Muscle of arm (tissue), 14 donors: ENCODE measurements around the gene MAGI1. TPM values are rescaled to one million over a fixed set of nuclear protein-coding genes. Genes with fewer than 3 reads are reported as not detected.
"Not testable (repeated sequence)": the region's sequence is repeated elsewhere in the genome, so short reads cannot be mapped to it uniquely, and the experiment has no call there.

Source experiments
- DNase-seq: peaks from one replicate; pipeline ENCODE4 v3.0.0-alpha.2; 2013
- long read RNA-seq, 11 donors: transcript quantifications; one replicate each; lab custom pipeline, GENCODE V29; 2026
- polyA plus RNA-seq, 12 donors: library from polyadenylated mRNA; unstranded; fragments of 120-200 nt; gene quantifications; one replicate each; pipeline ENCODE4 v1.2.1, GENCODE V29; 2013; ENCODE audit not compliant: insufficient read length in 12 of 12

The MAGI1 gene
- 10 to 100 TPM in 11 of 12 donors, not detected in 1; 10.7 to 34.9 (median 14.0) TPM for polyA plus RNA-seq
- long read RNA-seq, donor 1, partial matches to known transcripts: 0 of 1 reads
- long read RNA-seq, donor 1, other reads (novel, unspliced or antisense): 0 of 1 reads
- long read RNA-seq, donor 2: 0 reads
- long read RNA-seq, donor 3: 0 reads
- long read RNA-seq, donor 4: 0 reads
- long read RNA-seq, donor 5: 0 reads
- long read RNA-seq, donor 6: 0 reads
- long read RNA-seq, donor 7: 0 reads
- long read RNA-seq, donor 8: 0 reads
- long read RNA-seq, donor 9: 0 reads
- long read RNA-seq, donor 10: 0 reads
- long read RNA-seq, donor 11, partial matches to known transcripts: 0 of 1 reads
- long read RNA-seq, donor 11, other reads (novel, unspliced or antisense): 0 of 1 reads

DNA sequence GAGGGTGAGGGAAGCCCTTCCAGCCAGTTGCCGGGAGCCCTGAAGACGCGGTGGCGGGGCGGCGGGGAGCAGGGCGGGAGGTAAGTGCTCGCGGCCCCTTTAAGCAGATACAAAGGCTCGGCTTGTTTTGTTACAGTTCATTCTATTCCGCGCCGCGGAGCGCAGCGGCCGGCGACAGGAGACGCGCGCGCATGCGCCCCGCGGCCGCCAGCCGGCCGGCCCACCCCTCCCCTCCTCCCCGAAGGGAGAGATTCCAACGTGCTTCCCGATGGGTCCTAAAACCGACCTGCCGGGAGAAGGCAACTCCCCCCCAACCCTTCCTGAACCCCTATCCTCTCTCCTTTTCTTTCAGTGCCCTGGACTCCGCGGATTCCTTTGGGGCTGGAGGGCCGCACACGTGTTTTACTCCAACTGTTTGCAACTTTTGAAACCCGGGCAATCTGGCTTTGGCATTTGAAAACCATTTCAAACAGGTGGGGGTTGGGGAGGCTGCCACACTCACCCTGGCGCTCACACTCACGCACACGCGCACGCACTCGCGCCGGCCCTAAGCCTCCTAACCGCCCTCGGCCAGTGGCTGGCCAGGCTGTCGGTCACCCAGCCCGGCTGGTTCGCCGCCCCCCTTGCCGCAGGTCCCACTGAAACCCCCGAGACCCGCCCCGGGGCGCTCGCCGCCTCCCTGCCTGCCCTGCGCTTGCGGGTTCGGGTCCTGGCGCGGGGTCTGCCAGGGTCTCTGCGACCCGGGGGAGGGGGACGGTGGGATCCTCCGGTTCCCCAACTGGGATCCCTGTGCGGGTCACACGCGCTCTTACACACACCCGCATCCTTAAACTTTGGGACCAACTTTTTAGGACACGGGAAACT is at the start of gene MAGI1:
Gene MAGI1 (minus strand): TSS at position 193 of the 864 bp plus-strand sequence. CDS start 610 bp downstream, outside the sequence.
- peak; percentile 94 for DNase-seq

DNA sequence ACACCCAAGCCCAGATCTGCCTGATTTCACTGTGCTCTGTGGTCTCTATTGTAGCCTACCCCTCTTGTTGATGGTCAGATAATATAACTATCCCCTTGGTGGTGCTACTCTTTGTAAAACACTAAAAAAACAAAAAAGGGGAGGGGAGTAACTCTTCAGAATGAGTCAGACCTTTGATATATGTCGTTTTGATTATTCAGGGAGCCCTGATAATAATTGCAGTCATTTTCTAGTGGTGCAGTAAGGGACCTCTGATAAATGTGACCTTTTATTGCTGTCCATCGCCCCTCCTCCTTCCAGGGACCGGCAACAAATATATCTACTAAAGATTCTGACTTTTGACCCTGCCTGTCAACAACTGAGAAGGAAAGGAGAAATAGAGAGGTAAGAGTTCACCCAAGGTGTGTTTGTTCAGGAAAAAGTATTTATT is 45.1 kb upstream of the MAGI1 start:
- no peak for DNase-seq

GRCh38 chr3:66083096-66083678 is 44.5 kb upstream of the MAGI1 start:
- DNase-seq: no peak

GRCh38 chr3:66082679-66083078 is 44.0 kb upstream of the MAGI1 start:
- DNase-seq: no peak

DNA sequence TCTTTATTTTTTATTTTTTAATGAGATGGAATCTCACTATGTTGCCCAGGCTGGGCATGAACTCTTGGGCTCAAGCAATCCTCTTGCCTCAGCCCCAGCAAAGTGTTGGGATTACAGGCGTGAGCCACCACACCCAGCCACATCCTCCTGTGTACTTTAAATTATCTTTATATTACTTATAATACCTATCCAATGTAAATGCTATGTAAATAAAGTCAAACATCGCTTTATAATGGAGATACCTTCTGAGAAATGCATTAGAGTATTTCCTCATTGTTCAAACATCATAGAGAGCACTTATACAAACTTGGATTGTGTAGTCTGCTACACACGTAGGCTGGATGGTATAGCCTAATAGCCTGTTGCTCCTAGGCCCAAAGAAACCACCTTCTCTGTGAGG is 41.4 kb upstream of the MAGI1 start:
- DNase-seq: no peak

DNA sequence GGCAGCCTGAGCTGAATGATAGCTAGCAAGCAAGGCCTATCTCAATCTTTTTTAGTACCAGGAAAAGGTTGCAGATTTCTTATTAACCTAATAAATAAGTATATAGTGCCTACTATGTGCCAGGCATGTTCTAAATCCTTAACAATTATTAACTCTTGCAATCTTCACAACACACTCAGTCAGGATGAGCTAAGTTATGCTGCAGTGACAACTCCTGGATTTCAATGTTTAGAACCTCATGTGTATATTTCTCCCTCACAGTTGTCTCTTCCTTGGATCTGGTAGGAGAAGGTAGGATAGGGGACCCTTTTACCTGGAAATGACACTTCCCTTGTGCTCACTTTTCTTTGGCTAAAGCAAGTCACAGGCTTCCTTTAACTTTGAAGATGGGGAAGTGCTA is 39.3 kb upstream of the MAGI1 start:
- DNase-seq: no peak

GRCh38 chr3:66076861-66077470 is 38.2 kb upstream of the MAGI1 start:
- peak; percentile 63 for DNase-seq

- no peak for DNase-seq
These were observed 36.6 kb upstream of the MAGI1 start for GRCh38 chr3:66075281-66075680.

DNA sequence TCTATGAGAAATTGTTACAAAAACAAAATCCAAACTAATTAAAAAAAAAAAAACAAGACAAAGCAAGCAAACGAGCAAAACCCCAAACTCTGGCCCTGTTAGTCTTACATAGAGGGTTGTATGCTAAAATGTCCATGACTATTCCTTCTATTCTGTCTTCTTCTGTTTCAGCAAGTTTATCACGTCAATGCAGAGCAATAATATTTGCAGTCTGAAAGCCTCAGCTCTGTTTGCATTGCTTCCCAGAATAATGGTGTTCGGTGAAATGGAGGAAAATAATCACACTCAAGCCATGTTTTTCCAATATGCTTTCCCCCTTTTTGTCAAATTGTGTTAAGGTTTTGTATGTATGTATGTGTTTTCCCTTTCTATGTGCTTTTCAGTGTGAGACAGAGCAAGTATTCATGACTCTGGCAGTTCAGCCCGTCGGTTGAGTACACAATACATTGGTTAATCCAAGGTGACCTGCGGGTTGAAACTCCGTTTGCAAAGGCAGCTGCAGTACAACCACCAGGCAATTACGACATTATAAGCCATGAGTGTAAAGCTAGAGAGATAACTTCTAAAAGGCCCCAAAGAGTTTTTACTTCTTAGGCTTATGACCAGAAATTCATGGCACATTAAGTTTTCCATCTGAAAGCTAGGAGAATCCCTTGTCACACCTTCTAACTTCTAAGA is 34.9 kb upstream of the MAGI1 start:
- no peak for DNase-seq

DNA sequence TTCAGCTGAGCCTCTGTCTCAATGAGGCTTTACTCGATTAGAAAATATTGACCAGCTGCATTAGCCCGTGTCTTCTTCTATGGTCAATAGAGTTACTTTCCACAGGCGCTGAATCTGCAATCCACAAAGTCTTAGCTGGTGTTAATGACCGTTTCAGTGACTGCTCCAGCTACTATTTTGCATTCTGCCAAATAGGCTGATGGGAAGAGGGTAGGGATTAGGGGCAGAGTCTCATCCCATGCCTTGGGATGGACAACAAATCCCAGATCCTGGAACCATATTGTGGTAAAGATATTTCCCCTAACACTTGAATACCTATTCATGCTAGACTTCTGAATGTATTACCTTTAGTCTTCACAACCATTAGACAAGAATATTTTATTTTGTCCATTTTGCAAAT is 29.5 kb upstream of the MAGI1 start:
- no peak for DNase-seq

GRCh38 chr3:66066963-66067617 is 28.4 kb upstream of the MAGI1 start:
- no peak for DNase-seq

DNA sequence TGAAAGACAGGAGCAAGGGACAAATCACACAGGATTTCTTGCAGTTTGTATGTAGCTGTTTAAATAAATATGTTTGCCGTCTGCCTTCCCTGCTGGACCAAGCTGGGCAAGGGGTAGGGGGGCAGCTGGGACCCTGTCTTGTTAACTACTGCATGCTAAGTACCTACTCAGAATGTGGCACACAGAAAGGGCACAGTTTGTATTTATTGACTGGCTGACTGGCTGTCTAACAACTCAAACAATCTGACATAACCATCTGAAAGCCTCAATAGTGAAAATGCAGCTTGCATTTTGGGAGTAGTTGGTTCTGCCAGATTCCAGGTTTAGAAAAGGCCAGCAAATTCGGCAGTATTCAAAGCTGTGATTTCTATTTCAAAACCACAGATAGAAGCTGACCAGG is 16.6 kb upstream of the MAGI1 start:
- DNase-seq: no peak

GRCh38 chr3:66053550-66054094 is 14.9 kb upstream of the MAGI1 start:
- no peak for DNase-seq

DNA sequence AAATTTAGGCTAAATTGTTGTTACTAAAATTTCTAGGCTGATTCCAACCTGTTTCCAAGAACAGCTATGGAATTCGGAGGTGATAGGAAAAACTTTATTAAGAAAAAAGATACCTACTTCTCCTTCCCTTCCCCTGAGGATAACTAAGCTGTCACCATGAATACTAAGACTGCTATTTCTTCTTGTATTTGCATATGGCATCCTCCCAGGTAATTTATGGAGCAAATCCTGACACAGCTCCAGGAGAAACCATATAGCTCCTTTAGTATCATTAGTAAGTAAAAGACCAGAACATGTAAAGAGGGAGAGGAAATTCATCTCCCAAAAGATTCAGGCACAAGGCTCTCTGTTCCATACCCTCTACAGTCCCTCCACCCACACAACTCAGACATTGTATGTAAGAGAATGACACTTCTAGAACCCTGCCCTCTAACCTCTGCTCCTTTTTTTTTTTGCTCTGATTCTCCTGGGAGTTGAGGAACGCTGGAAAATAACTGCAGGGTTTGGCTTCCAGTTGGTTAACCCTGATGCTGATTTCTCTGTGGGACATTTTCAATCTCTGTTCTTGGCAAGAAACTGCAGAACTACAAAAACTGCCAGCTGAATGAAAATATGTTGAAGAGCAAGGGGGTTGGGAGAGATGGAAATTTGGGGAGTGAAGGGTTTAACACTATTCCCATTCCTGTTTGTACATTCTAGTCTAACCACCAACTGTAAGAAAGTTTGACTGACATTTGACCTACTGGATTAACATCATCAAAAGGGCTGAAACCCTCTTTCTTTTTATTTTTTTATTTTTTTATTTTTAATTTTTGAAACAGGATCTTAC is 14.2 kb upstream of the MAGI1 start:
- DNase-seq: no peak

- no peak for DNase-seq
These were observed 12.1 kb upstream of the MAGI1 start for GRCh38 chr3:66050821-66051220.

- no peak for DNase-seq
These were observed 9.3 kb upstream of the MAGI1 start for GRCh38 chr3:66048051-66048395.

DNA sequence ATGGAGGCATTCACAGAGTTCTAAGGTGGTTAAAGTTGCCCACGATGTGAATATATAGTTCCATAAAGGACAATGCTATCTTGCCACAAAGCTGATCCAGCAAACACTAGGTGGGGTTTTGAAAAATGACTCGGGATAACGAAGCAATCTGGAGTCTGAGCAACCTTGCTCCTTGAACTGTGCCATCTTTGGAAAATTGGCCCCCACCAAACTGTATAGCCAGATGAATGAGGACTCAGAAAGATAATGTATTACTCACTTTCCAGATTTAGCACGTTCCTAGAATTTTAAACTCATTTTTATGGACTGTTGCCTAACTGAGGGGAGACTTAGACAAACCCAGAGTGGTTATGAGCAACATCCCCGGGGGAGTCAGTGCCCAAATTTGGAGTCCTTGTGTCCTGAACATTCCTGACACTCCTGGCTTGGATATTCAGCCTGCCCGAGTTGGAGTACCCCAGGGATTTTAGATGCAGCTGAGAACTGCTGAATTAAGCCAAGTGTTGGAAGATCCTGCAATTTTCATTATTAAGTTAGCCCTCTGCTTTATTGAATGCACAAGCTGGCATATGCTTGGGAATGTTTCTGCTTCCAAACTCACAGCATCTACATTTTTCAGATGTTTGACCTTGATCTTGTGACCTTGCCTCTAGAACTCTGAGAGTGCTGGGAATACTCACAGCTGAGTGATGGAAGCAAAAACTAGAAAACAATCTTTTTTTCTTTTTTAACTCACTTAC is 8.8 kb upstream of the MAGI1 start:
- DNase-seq: no peak

DNA sequence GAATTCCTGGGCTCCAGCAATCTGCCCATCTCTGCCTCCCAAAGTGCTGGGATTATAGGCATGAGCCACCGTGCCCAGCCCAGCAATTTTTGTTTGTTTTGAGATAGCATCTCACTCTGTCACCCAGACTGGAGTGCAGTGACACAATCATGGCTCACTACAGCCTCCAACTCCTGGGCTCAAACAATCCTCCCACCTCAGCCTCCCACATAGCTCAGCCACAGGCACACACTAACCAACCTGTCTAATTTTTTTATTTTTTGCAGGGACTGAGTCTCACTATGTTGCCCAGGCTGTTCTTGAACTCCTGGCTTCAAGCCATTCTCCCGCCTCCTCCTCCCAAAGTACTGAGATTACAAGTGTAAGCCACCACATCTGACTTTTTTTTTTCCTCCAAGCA is 7.6 kb upstream of the MAGI1 start:
- DNase-seq: not testable (repeated sequence)

- no peak for DNase-seq
These were observed 3.1 kb upstream of the MAGI1 start for GRCh38 chr3:66041828-66042227.
